ACC112 (cell line): ENCODE data around the gene MYL6.

Experiments used
- H2AFZ ChIP-seq: fragments of 200-600 bp; sonication (generic); one replicate; pipeline ENCODE4 v1.6.0; 2017; ENCODE audit warnings: antibody characterized with exemption, low read length; ENCODE audit not compliant: unreplicated experiment
- H3K27ac ChIP-seq: fragments of 200-600 bp; sonication (generic); 2 replicates; pipeline ENCODE4 v1.5.1; 2014; ENCODE audit warnings: low read depth, mild to moderate bottlenecking, antibody characterized with exemption, low read length, moderate library complexity
- H3K27me3 ChIP-seq: fragments of 200-600 bp; sonication (generic); 2 replicates; pipeline ENCODE4 v1.6.1; 2014; ENCODE audit warnings: mild to moderate bottlenecking, antibody characterized with exemption, low read length, moderate library complexity, mixed read lengths; ENCODE audit not compliant: insufficient read depth
- H3K36me3 ChIP-seq: fragments of 200-600 bp; sonication (generic); 2 replicates; pipeline ENCODE4 v1.6.1; 2016; ENCODE audit warnings: mild to moderate bottlenecking, antibody characterized with exemption, low read length, moderate library complexity, mixed read lengths; ENCODE audit not compliant: insufficient read depth
- H3K4me1 ChIP-seq: fragments of 200-600 bp; sonication (generic); one replicate; pipeline ENCODE4 v1.6.1; 2016; ENCODE audit warnings: low read length, mixed read lengths; ENCODE audit not compliant: insufficient read depth, unreplicated experiment, control insufficient read depth
- H3K4me3 ChIP-seq: fragments of 200-600 bp; sonication (generic); 2 replicates; pipeline ENCODE4 v1.5.1; 2014; ENCODE audit warnings: mild to moderate bottlenecking, low read depth, low read length
- H3K79me2 ChIP-seq: fragments of 200-600 bp; sonication (generic); one replicate; pipeline ENCODE4 v1.6.0; 2016; ENCODE audit warnings: low read length; ENCODE audit not compliant: control insufficient read depth, unreplicated experiment, insufficient read depth

MYL6 gene

GRCh38 chr12:56158926-56159461 is 835 bp downstream of the MYL6 start:
- H3K79me2 ChIP-seq = peaks cover 33% of the 10 kb centered on the region

GRCh38 chr12:56159482-56160192 is 1.5 kb downstream of the MYL6 start:
- Histone ChIP-seq H3K4me1 (peaks cover 22% of the 10 kb centered on the region), H2AFZ (no peak overlapping the region), H3K79me2 (peaks cover 33% of the 10 kb centered on the region), H3K27me3 (no peaks in the 10 kb centered on the region), H3K36me3 (peaks cover 45% of the 10 kb centered on the region; the same call in 1 of the 2 replicates), H3K4me3 (peak overlapping the region; percentile 96), H3K27ac (peak overlapping the region; percentile 84)

More at GRCh38 chr12:56158926-56159461, 835 bp downstream of the MYL6 start:
- peaks cover 42% of the 10 kb centered on the region; the same call in 1 of the 2 replicates for H3K36me3 ChIP-seq
- H3K27me3 ChIP-seq = no peaks in the 10 kb centered on the region
- peaks cover 22% of the 10 kb centered on the region for H3K4me1 ChIP-seq
- peak overlapping the region; percentile 84 for H3K27ac ChIP-seq
- no peak overlapping the region for H2AFZ ChIP-seq
- H3K4me3 ChIP-seq = peak overlapping the region; percentile 96

- Histone ChIP-seq H2AFZ (no peak overlapping the region), H3K36me3 (peaks cover 45% of the 10 kb centered on the region; the same call in 1 of the 2 replicates), H3K27me3 (no peaks in the 10 kb centered on the region), H3K79me2 (peaks cover 33% of the 10 kb centered on the region), H3K4me1 (peaks cover 22% of the 10 kb centered on the region), H3K27ac (peak overlapping the region; percentile 84), H3K4me3 (peak overlapping the region; percentile 96)
Measured at GRCh38 chr12:56160193-56160763, 2.1 kb downstream of the MYL6 start.

GRCh38 chr12:56160894-56161689 is 2.9 kb downstream of the MYL6 start:
- Histone ChIP-seq H2AFZ (no peak overlapping the region), H3K4me3 (peak overlapping the region; percentile 96)

GRCh38 chr12:56161690-56162351 is 3.7 kb downstream of the MYL6 start:
- Histone ChIP-seq H3K36me3 (peaks cover 45% of the 10 kb centered on the region; the same call in 1 of the 2 replicates), H3K4me3 (peak overlapping the region; percentile 96; the same call in 1 of the 2 replicates), H3K27ac (peak overlapping the region; percentile 84), H3K4me1 (peaks cover 22% of the 10 kb centered on the region), H3K27me3 (no peaks in the 10 kb centered on the region), H2AFZ (no peak overlapping the region), H3K79me2 (peaks cover 33% of the 10 kb centered on the region)

More at GRCh38 chr12:56160894-56161689, 2.9 kb downstream of the MYL6 start:
- H3K27me3 ChIP-seq = no peaks in the 10 kb centered on the region
- H3K4me1 ChIP-seq = peaks cover 22% of the 10 kb centered on the region
- H3K79me2 ChIP-seq = peaks cover 33% of the 10 kb centered on the region
- H3K27ac ChIP-seq = peak overlapping the region; percentile 84
- H3K36me3 ChIP-seq = peaks cover 45% of the 10 kb centered on the region; the same call in 1 of the 2 replicates

- Histone ChIP-seq H3K4me3 (no peak overlapping the region), H3K79me2 (peaks cover 33% of the 10 kb centered on the region), H3K27ac (0 out of 2 replicates have a peak overlapping the region, but pooled peaks have one; percentile 1), H3K4me1 (peaks cover 22% of the 10 kb centered on the region), H2AFZ (no peak overlapping the region), H3K36me3 (peaks cover 47% of the 10 kb centered on the region; the same call in 1 of the 2 replicates), H3K27me3 (no peaks in the 10 kb centered on the region)
Measured at GRCh38 chr12:56162468-56163290, 4.5 kb downstream of the MYL6 start.

GRCh38 chr12:56163533-56164344 is 5.6 kb downstream of the MYL6 start:
- Histone ChIP-seq H2AFZ (no peak overlapping the region), H3K4me3 (no peak overlapping the region), H3K4me1 (peaks cover 22% of the 10 kb centered on the region), H3K27me3 (no peaks in the 10 kb centered on the region), H3K79me2 (peaks cover 28% of the 10 kb centered on the region), H3K36me3 (peaks cover 47% of the 10 kb centered on the region; the same call in 1 of the 2 replicates), H3K27ac (0 out of 2 replicates have a peak overlapping the region, but pooled peaks have one; percentile 1)

GRCh38 chr12:56164345-56164729 is 6.2 kb downstream of the MYL6 start:
- Histone ChIP-seq H3K79me2 (peaks cover 22% of the 10 kb centered on the region), H3K27ac (no peak overlapping the region), H2AFZ (no peak overlapping the region), H3K36me3 (peaks cover 47% of the 10 kb centered on the region; the same call in 1 of the 2 replicates), H3K27me3 (no peaks in the 10 kb centered on the region), H3K4me1 (peaks cover 22% of the 10 kb centered on the region), H3K4me3 (no peak overlapping the region)

GRCh38 chr12:56165369-56165768 is 7.2 kb downstream of the MYL6 start:
- Histone ChIP-seq H3K27me3 (no peaks in the 10 kb centered on the region), H3K4me1 (peaks cover 15% of the 10 kb centered on the region), H2AFZ (no peak overlapping the region), H3K79me2 (peaks cover 11% of the 10 kb centered on the region), H3K27ac (no peak overlapping the region), H3K36me3 (peaks cover 42% of the 10 kb centered on the region; the same call in 1 of the 2 replicates), H3K4me3 (no peak overlapping the region)
